AG09319 (cell line): ENCODE measurements around the gene OR2M2.

Source experiments
- DNase-seq: peaks from one replicate; pipeline ENCODE4 v3.0.0-alpha.2; 2010; ENCODE audit warnings: low read depth; ENCODE audit errors: extremely low read depth
- TF ChIP-seq, protein P1 (sequence below): IDR thresholded peaks from 2 replicates; pipeline ENCODE4 v1.5.1; 2011; ENCODE audit warnings: low read depth, mild to moderate bottlenecking, inconsistent platforms, low read length, moderate library complexity

OR2M2 gene

DNA sequence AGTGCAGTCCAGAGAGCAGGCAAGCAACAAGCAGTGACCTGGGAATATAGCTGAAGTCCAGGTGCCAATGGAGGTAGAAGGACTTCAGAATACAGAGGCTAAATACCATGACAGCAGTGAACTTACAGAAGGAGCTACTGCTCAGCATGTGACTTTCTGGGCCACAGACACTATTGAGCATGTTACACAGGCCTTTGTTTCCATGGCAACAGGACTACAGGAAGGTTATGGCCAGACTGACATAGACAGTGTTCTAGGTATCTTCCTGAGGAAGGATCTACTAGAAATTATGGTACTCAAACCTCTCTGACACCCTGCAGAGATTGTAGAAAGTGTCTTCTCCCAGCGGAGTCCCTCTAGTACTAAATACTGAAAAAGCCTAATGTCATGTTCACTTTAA, 18.7 kb upstream of the OR2M2 start:
- no peak for DNase-seq
- TF ChIP-seq, protein P1, sequence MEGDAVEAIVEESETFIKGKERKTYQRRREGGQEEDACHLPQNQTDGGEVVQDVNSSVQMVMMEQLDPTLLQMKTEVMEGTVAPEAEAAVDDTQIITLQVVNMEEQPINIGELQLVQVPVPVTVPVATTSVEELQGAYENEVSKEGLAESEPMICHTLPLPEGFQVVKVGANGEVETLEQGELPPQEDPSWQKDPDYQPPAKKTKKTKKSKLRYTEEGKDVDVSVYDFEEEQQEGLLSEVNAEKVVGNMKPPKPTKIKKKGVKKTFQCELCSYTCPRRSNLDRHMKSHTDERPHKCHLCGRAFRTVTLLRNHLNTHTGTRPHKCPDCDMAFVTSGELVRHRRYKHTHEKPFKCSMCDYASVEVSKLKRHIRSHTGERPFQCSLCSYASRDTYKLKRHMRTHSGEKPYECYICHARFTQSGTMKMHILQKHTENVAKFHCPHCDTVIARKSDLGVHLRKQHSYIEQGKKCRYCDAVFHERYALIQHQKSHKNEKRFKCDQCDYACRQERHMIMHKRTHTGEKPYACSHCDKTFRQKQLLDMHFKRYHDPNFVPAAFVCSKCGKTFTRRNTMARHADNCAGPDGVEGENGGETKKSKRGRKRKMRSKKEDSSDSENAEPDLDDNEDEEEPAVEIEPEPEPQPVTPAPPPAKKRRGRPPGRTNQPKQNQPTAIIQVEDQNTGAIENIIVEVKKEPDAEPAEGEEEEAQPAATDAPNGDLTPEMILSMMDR = no peak

DNA sequence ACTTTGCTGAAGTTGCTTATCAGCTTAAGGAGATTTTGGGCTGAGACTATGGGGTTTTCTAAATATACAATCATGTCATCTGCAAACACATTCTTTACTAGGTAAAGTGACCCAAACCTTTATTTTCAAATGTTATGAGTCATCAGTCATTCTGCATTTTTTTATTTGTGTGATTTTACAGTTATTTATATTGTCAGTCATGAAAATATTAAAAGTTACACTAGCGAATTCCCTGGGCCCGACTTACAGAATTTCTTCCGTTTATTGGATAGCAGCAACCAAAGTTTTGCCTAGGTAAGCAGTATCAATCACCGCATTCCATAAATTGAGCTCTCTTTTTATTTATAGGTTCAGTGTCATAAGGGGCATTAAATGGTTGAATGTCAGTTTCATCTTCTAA, 15.9 kb upstream of the OR2M2 start:
- DNase-seq = no peak
- TF ChIP-seq, protein P1 = no peak

DNA sequence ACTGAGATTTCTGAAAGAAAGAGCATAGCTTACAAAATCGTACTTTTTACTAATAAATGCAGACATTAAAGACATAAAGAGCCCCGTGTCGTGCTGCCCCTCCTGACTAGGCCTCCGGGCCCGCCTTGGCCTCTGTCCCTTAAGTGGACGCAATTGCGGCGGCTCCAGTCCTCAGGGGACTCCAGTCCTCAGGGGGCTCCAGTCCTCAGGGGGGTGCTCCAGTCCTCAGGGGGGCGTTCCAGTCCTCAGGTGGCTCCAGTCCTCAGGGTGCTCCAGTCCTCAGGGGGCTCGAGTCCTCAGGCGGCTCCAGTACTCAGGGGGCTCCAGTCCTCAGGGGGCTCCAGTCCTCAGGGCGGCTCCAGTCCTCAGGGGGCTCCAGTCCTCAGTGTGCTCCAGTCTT, 10.6 kb upstream of the OR2M2 start:
- TF ChIP-seq, protein P1 = no peak
- DNase-seq = no peak

DNA sequence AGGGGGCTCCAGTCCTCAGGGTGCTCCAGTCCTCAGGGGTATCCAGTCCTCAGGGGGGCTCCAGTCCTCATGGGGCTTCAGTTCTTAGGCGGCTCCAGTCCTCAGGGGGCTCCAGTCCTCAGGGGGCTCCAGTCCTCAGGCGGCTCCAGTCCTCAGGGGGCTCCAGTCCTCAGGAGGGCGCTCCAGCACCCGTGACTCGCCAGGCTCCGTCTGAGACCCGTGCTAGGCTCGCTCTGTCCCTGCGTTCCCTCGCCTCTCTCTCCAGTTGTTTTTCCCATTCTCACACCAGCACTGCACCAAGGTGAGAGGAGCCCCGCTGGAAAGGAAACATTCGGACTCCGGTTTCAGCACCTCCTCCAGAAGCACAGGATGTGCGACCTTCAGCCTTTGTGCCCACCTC, 9.4 kb upstream of the OR2M2 start:
- DNase-seq = no peak
- TF ChIP-seq, protein P1 = no peak

DNA sequence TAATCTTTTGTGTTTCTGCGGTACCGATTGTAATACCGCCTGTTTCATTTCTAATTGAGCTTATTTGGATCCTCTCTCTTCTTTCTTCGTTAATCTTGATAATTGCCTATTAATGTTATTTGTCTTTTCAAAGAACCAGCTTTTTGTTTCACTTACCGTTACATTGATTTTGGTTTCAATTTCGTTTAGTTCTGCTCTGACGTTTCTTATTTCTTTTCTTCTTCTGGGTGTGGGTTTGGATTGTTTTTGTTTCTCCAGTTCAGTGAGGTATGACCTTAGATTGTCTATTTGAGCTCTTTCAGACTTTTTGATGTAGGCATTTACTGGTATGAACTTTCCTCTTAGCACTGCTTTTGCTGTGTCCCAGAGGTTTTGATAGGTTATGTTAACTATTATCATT, 9.4 kb downstream of the OR2M2 start:
- DNase-seq = no peak
- TF ChIP-seq, protein P1 = no peak

DNA sequence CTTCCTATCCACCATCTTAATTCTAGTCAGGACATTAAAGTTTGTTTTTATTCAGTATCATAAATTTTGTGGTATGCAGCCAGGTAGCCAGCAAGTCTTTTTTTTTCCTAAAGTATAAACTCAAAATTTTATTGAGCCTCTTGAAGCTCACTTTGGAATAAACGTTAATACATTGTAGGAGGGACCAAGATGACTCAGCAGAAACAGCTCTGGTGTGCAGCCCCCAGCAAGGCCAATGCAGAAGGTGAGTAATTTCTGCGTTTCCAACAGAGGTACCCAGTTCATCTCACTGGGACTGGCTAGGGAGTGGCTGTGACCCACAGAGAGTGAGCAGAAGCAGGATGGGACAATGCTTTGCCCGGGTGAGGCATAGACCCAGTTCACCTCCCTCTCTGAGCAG, 12.7 kb downstream of the OR2M2 start:
- no peak for DNase-seq
- TF ChIP-seq, protein P1 = no peak

DNA sequence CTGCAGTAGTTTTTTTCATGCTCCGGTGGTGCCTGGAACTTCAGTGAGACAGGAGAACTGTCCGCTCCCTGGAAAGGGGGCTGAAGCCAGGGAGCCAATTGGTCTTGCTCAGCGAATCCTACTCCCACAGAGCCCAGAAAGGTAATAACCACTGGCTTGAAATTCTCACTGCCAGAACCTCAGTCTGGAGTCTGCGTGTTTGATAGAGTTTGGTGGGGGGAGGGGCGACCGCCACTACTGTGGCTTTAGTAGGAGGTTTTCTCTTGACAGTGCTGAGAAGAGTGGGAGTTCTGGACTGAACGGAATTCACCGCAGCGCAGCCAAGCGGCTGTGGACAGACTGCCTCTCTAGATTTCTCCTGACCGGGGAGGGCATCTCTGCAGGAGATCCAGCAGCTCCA, 14.4 kb downstream of the OR2M2 start:
- TF ChIP-seq, protein P1 = no peak
- DNase-seq = no peak
